CD14-positive monocyte (primary cell): Measurements from ENCODE around the gene CELSR1. TPM values are rescaled to one million over a fixed set of nuclear protein-coding genes. Genes with fewer than 3 reads are reported as not detected.

Experiments
- DNase-seq, 3 donors: peaks; one replicate each; pipeline ENCODE4 v3.0.0-alpha.2; 2011 to 2022
- H2AFZ ChIP-seq: 2 replicates; pipeline ENCODE4 v1.6.0; 2012; ENCODE audit warnings: mild to moderate bottlenecking, low read depth, low read length, inconsistent platforms; ENCODE audit not compliant: insufficient read depth, poor library complexity, severe bottlenecking
- H3K27ac ChIP-seq, 2 donors: 1 replicate in 1 of 2; 2 replicates in 1 of 2; pipeline ENCODE4 v1.5.1; 2012 to 2013; ENCODE audit warnings: low read length in 2 of 2, control low read depth in 1 of 2, inconsistent platforms in 1 of 2, low read depth in 1 of 2, mild to moderate bottlenecking in 1 of 2
- H3K27me3 ChIP-seq, 2 donors: one replicate each; pipeline versions ENCODE4 v1.6.0 to v1.6.1; 2011 to 2013; ENCODE audit warnings: low read length in 2 of 2; ENCODE audit not compliant: control insufficient read depth in 2 of 2, insufficient read depth in 2 of 2
- H3K36me3 ChIP-seq, 2 donors: replicated peaks in 1 of 2; 1 replicate in 1 of 2; 2 replicates in 1 of 2; pipeline versions ENCODE4 v1.5.1 to v1.6.1; 2012 to 2013; ENCODE audit warnings: low read length in 2 of 2, control low read depth in 1 of 2, inconsistent platforms in 1 of 2, mild to moderate bottlenecking in 1 of 2; ENCODE audit not compliant: insufficient read depth in 2 of 2, control insufficient read depth in 1 of 2
- H3K4me1 ChIP-seq, 2 donors: 1 replicate in 1 of 2; 2 replicates in 1 of 2; pipeline versions ENCODE4 v1.5.1 to v1.6.1; 2012 to 2013; ENCODE audit warnings: low read length in 2 of 2, control low read depth in 1 of 2, inconsistent platforms in 1 of 2, mild to moderate bottlenecking in 1 of 2, moderate library complexity in 1 of 2; ENCODE audit not compliant: insufficient read depth in 2 of 2, control insufficient read depth in 1 of 2
- H3K4me2 ChIP-seq: replicated peaks from 2 replicates; pipeline ENCODE3; 2012; ENCODE audit warnings: low read length, moderate library complexity, mild to moderate bottlenecking; ENCODE audit not compliant: poor library complexity, severe bottlenecking; ENCODE audit errors: extremely low read depth
- H3K4me3 ChIP-seq, 3 experiments: fragments of 200-600 bp in 1 of 3; sonication (generic) in 1 of 3; replicated peaks in 1 of 3; 1 replicate in 2 of 3; 2 replicates in 1 of 3; pipeline ENCODE4 v1.5.1; 2011 to 2013; ENCODE audit warnings: low read length in 3 of 3, mild to moderate bottlenecking in 3 of 3, control low read depth in 2 of 3, low read depth in 2 of 3, inconsistent platforms in 1 of 3, moderate library complexity in 1 of 3
- H3K79me2 ChIP-seq: 2 replicates; pipeline ENCODE4 v1.6.0; 2012; ENCODE audit warnings: mild to moderate bottlenecking, control low read depth, inconsistent platforms, low read length, moderate library complexity; ENCODE audit not compliant: insufficient read depth
- H3K9ac ChIP-seq: 2 replicates; pipeline ENCODE4 v1.6.0; 2017; ENCODE audit warnings: low read length, mild to moderate bottlenecking; ENCODE audit not compliant: insufficient read depth, poor library complexity, severe bottlenecking
- H3K9me3 ChIP-seq, 2 donors: replicated peaks in 1 of 2; 1 replicate in 1 of 2; 2 replicates in 1 of 2; pipeline versions ENCODE4 v1.5.1 to v1.6.1; 2012 to 2013; ENCODE audit warnings: low read length in 2 of 2, control low read depth in 1 of 2; ENCODE audit not compliant: control insufficient read depth in 1 of 2, insufficient read depth in 1 of 2
- H4K20me1 ChIP-seq: 2 replicates; pipeline ENCODE4 v1.6.0; 2012; ENCODE audit warnings: mild to moderate bottlenecking, low read length, control low read depth, moderate library complexity; ENCODE audit not compliant: insufficient read depth
- H3K27ac Mint-ChIP-seq, 7 donors: one replicate each; pipeline ENCODE4 v1.8.0; 2020; ENCODE audit warnings: mild to moderate bottlenecking in 7 of 7, mixed read lengths in 7 of 7, moderate library complexity in 6 of 7, inconsistent platforms in 2 of 7
- H3K27me3 Mint-ChIP-seq, 3 donors: one replicate each; pipeline ENCODE4 v1.8.0; 2021 to 2022; ENCODE audit warnings: low read depth in 3 of 3, mild to moderate bottlenecking in 3 of 3, mixed read lengths in 3 of 3, moderate library complexity in 3 of 3, inconsistent platforms in 1 of 3
- H3K36me3 Mint-ChIP-seq, 2 donors: one replicate each; pipeline ENCODE4 v1.8.0; 2020; ENCODE audit warnings: mixed read lengths in 2 of 2, inconsistent platforms in 1 of 2, mild to moderate bottlenecking in 1 of 2
- H3K4me1 Mint-ChIP-seq: one replicate; pipeline ENCODE4 v1.8.0; 2020; ENCODE audit warnings: mild to moderate bottlenecking, mixed read lengths
- H3K4me3 Mint-ChIP-seq, 2 donors: one replicate each; pipeline ENCODE4 v1.8.0; 2020; ENCODE audit warnings: mild to moderate bottlenecking in 2 of 2, mixed read lengths in 2 of 2, moderate library complexity in 1 of 2
- H3K9me3 Mint-ChIP-seq, 7 donors: one replicate each; pipeline ENCODE4 v1.8.0; 2020 to 2022; ENCODE audit warnings: mixed read lengths in 7 of 7, mild to moderate bottlenecking in 6 of 7, moderate library complexity in 6 of 7, inconsistent platforms in 2 of 7
- WGBS: methylation state at CpG from one replicate; pipeline ENCODE4 v1.1.5; 2013; ENCODE audit warnings: missing lambda C conversion rate; ENCODE audit not compliant: insufficient coverage; 5-methylcytosine and 5-hydroxymethylcytosine counted together
- intact Hi-C, 2 donors: fragments of 100-400 bp; cut with micrococcal nuclease; formaldehyde crosslinking; loops; one replicate each; pipeline versions ENCODE4 v1.15.0 to v1.15.1; 2023
- polyA plus RNA-seq, 3 donors: library from polyadenylated mRNA; depleted of rRNA in 1 of 3; unstranded in 2 of 3; stranded (reverse) in 1 of 3; fragments of 300-500 nt in 2 of 3; fragments of >200 nt in 1 of 3; fragmentation: Illumina TruSeq in 2 of 3; gene quantifications; 1 replicate in 2 of 3; 2 replicates in 1 of 3; pipeline ENCODE4 v1.2.3, GENCODE V29; 2012 to 2021
- TF ChIP-seq, protein P1 (sequence below): fragments of 200-600 bp; IDR thresholded peaks from one replicate; pipeline ENCODE4 v1.8.0; 2022; ENCODE audit warnings: antibody characterized with exemption, mild to moderate bottlenecking

Gene CELSR1
- polyA plus RNA-seq, 3 donors, result 0.16 TPM; not detected in 2

DNA sequence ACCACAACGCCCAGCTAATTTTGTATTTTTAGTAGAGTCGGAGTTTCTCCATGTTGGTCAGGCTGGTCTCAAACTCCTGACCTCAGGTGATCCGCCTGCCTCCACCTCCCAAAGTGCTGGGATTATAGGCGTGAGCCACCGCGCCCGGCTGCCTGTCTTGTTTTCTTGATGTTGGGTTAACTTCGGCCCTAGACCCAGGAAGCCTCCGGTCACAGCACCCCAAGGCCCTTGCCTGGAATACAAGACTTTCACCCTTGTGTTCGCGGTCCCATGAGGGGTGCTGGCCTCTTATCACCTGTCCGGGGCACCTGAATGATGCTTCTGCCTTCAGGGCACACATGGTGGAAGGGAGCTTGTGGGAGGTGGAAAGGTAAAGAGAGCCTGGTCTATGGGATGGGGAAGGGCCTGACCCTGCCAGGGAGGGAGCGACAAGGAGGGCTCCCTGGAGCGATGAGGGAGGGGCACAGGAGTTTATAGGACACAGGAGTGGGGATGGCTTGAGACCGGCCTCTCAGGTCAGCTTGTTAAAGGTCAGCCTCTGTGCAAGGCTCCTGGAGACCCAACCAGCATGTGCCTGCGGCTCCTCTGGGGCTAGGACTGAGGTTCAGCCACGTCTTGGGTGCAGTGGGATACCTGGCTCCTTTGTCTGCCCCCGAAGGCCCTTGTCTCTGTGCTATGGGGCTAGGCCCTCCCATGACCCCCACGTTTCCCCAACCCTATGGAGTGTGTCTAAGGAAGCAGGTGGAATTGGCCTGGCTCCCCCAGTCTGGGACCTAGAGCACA, 48.1 kb upstream of the CELSR1 start:
- Mint-ChIP-seq H3K27me3 (peaks cover 0 to 4% (median 1%) of the 10 kb centered on the region in 3 donors), H3K9me3 (no peaks in the 10 kb centered on the region), H3K36me3 (peaks cover 18% of the 10 kb centered on the region in 2 donors), H3K4me3 (no peak overlapping the region), H3K27ac (peak overlapping the region in 1 of 7 donors; percentile 57), H3K4me1 (peaks cover 60% of the 10 kb centered on the region)
- intact Hi-C loops, result no loop called here
- peaks cover 36% of the 10 kb centered on the region for H4K20me1 ChIP-seq
- TF ChIP-seq, protein P1, sequence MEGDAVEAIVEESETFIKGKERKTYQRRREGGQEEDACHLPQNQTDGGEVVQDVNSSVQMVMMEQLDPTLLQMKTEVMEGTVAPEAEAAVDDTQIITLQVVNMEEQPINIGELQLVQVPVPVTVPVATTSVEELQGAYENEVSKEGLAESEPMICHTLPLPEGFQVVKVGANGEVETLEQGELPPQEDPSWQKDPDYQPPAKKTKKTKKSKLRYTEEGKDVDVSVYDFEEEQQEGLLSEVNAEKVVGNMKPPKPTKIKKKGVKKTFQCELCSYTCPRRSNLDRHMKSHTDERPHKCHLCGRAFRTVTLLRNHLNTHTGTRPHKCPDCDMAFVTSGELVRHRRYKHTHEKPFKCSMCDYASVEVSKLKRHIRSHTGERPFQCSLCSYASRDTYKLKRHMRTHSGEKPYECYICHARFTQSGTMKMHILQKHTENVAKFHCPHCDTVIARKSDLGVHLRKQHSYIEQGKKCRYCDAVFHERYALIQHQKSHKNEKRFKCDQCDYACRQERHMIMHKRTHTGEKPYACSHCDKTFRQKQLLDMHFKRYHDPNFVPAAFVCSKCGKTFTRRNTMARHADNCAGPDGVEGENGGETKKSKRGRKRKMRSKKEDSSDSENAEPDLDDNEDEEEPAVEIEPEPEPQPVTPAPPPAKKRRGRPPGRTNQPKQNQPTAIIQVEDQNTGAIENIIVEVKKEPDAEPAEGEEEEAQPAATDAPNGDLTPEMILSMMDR, result no peak
- no peak overlapping the region for H2AFZ ChIP-seq
- peaks cover 0 to 3% of the 10 kb centered on the region in 2 donors for H3K36me3 ChIP-seq
- no peak overlapping the region for H3K4me2 ChIP-seq
- H3K27ac ChIP-seq, result no peak overlapping the region
- WGBS, result 98% methylated on average over 12 of the region's 19 CpGs
- no peaks in the 10 kb centered on the region for H3K27me3 ChIP-seq
- peaks cover 100% of the 10 kb centered on the region for H3K79me2 ChIP-seq
- H3K4me1 ChIP-seq, result peaks cover 66 to 68% of the 10 kb centered on the region in 2 donors
- H3K4me3 ChIP-seq, result no peak overlapping the region
- DNase-seq, result no peak
- H3K9me3 ChIP-seq, result no peaks in the 10 kb centered on the region
- H3K9ac ChIP-seq, result no peak overlapping the region

DNA sequence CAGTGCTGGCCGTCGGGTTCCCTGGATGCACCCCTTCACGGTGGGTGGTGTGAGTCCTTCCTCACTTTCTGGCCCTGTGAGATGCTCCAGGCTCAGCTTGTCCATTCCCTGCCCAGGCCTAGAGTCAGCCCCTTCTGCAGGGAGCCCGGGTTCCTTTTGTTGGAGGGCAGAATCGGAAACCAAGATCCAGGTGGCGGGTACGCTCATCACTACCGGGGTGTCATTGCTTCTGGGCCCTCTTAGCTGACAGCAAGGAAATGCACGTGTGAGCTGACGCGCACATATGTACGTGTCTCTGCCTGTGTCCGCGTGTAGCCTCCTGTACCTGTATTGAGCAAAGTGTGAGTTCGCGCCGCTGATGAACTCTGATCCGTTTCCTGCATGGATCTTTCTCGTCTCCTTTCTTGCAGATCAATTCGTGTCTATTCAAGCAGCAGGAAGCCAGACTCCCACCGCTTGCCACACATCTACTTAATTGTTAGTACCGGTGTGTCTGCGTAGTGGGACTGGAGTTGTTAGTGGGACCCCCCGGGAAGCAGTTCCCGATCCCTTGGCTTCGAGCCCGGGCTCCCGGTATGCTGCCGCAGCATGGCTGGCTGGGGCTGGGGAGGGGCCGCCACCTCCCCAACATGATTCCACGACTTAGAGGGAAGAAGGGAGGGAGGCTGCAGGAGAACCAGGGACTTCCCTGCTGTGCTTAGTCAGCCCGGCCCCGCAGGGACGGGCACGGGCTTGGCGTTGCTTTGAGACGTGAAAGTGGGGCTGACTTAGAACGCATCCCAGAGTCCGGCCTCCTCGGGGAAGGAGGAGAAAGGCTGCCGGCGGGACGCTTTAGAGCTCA, 46.9 kb upstream of the CELSR1 start:
- intact Hi-C loops, result no loop called here
- no peak overlapping the region for H3K4me3 ChIP-seq
- H3K9me3 ChIP-seq, result no peaks in the 10 kb centered on the region
- Mint-ChIP-seq H3K4me1 (peaks cover 61% of the 10 kb centered on the region), H3K4me3 (no peak overlapping the region), H3K9me3 (no peaks in the 10 kb centered on the region), H3K36me3 (peaks cover 10 to 18% of the 10 kb centered on the region in 2 donors), H3K27me3 (peaks cover 0 to 4% (median 1%) of the 10 kb centered on the region in 3 donors), H3K27ac (no peak overlapping the region)
- H3K27me3 ChIP-seq, result no peaks in the 10 kb centered on the region
- peaks cover 0 to 3% of the 10 kb centered on the region in 2 donors for H3K36me3 ChIP-seq
- H3K27ac ChIP-seq, result no peak overlapping the region
- H3K4me2 ChIP-seq, result no peak overlapping the region
- no peak for DNase-seq
- TF ChIP-seq, protein P1, result no peak
- peaks cover 100% of the 10 kb centered on the region for H3K79me2 ChIP-seq
- 93% methylated on average over 27 of the region's 43 CpGs for WGBS
- H4K20me1 ChIP-seq, result peaks cover 48% of the 10 kb centered on the region
- H3K4me1 ChIP-seq, result peaks cover 66 to 68% of the 10 kb centered on the region in 2 donors
- no peak overlapping the region for H2AFZ ChIP-seq
- H3K9ac ChIP-seq, result no peak overlapping the region
